Activated effector memory CD4-positive, alpha-beta T cell treated with anti-CD3 and anti-CD28 coated beads, Interleukin-2, amount 50 U/mL, for 16 hours (primary cell): ENCODE data around the gene NIPAL1.

Experiments used
- DNase-seq: peaks from one replicate; pipeline ENCODE4 v3.0.0-alpha.2; 2020

NIPAL1 gene

GRCh38 chr4:48028696-48029095 lies 12.1 kb downstream of the NIPAL1 start:
- DNase-seq: no peak

GRCh38 chr4:48030470-48030869 lies 13.9 kb downstream of the NIPAL1 start:
- DNase-seq: no peak

GRCh38 chr4:48031802-48032525 lies 15.4 kb downstream of the NIPAL1 start:
- DNase-seq: no peak

- no peak for DNase-seq
These were observed 16.1 kb downstream of the NIPAL1 start for GRCh38 chr4:48032721-48033120.

- no peak for DNase-seq
These were observed 16.8 kb downstream of the NIPAL1 start for GRCh38 chr4:48033412-48033811.

- DNase-seq: peak; percentile 81
These were observed 17.3 kb downstream of the NIPAL1 start for GRCh38 chr4:48033825-48034413.

- DNase-seq: no peak
These were observed 19.4 kb downstream of the NIPAL1 start for GRCh38 chr4:48035952-48036351.

GRCh38 chr4:48037117-48037462 lies 20.5 kb downstream of the NIPAL1 start:
- DNase-seq: no peak

- no peak for DNase-seq
These were observed 22.1 kb downstream of the NIPAL1 start for GRCh38 chr4:48038666-48039065.

GRCh38 chr4:48039561-48039960 lies 23.0 kb downstream of the NIPAL1 start:
- no peak for DNase-seq

GRCh38 chr4:48041535-48042137 lies 25.1 kb downstream of the NIPAL1 start:
- peak; percentile 65 for DNase-seq

GRCh38 chr4:48042979-48043461 lies 26.4 kb downstream of the NIPAL1 start:
- DNase-seq: no peak

- DNase-seq: no peak
These were observed 26.9 kb downstream of the NIPAL1 start for GRCh38 chr4:48043504-48043903.

GRCh38 chr4:48044298-48044697 lies 27.7 kb downstream of the NIPAL1 start:
- DNase-seq: no peak

GRCh38 chr4:48046059-48046458 lies 29.5 kb downstream of the NIPAL1 start:
- no peak for DNase-seq

- DNase-seq: peak; percentile 86
These were observed 30.9 kb downstream of the NIPAL1 start for GRCh38 chr4:48047421-48047844.

- DNase-seq: no peak
These were observed 31.3 kb downstream of the NIPAL1 start for GRCh38 chr4:48047896-48048295.

GRCh38 chr4:48049483-48049882 lies 32.9 kb downstream of the NIPAL1 start:
- no peak for DNase-seq

- DNase-seq: no peak
These were observed 34.5 kb downstream of the NIPAL1 start for GRCh38 chr4:48051078-48051477.

GRCh38 chr4:48058617-48059530 lies 42.3 kb downstream of the NIPAL1 start:
- no peak for DNase-seq

GRCh38 chr4:48064349-48064748 lies 47.8 kb downstream of the NIPAL1 start:
- no peak for DNase-seq

GRCh38 chr4:48065587-48066052 lies 49.0 kb downstream of the NIPAL1 start:
- no peak for DNase-seq

GRCh38 chr4:48067536-48067935 lies 51.0 kb downstream of the NIPAL1 start:
- no peak for DNase-seq
